Measurements from ENCODE around the gene TMUB1. TPM values are rescaled to one million over a fixed set of nuclear protein-coding genes. Genes with fewer than 3 reads are reported as not detected.

Gene TMUB1
- total RNA-seq, 1 donor, result 18.1 TPM

GRCh38 chr7:151101621-151102396 lies 18.5 kb upstream of the TMUB1 start:
- H3K4me2 ChIP-seq (ENCODE audit: insufficient read depth, low read length), result no peak overlapping the region
- H3K9me3 ChIP-seq (ENCODE audit: low read depth, low read length), result no peaks in the 10 kb centered on the region
- H2AFZ ChIP-seq (ENCODE audit: low read length), result no peak overlapping the region
- no peaks in the 10 kb centered on the region for H3K27me3 ChIP-seq (ENCODE audit: insufficient read depth, low read length)
- H4K20me1 ChIP-seq (ENCODE audit: insufficient read depth, low read length), result peaks cover 58% of the 10 kb centered on the region
- peaks cover 5% of the 10 kb centered on the region for H3K36me3 ChIP-seq (ENCODE audit: insufficient read depth, low read length)
- H3K27ac ChIP-seq (ENCODE audit: low read depth, low read length), result no peak overlapping the region
- H3K4me3 ChIP-seq (ENCODE audit: insufficient read depth, low read length), result no peak overlapping the region
- peaks cover 74% of the 10 kb centered on the region for H3K79me2 ChIP-seq (ENCODE audit: insufficient read depth, low read length)
- H3K4me1 ChIP-seq (ENCODE audit: insufficient read depth, low read length), result peaks cover 10% of the 10 kb centered on the region
- no peak for TF ChIP-seq CTCF (IDR thresholded peaks at IDR 0.05; ENCODE audit: extremely low read depth, low read depth, low read length)
- DNase-seq (ENCODE audit: insufficient read length, low spot score, missing footprints), result peak; percentile 22

GRCh38 chr7:151100921-151101320 lies 17.6 kb upstream of the TMUB1 start:
- H3K4me2 ChIP-seq (ENCODE audit: insufficient read depth, low read length), result no peak overlapping the region
- TF ChIP-seq CTCF (IDR thresholded peaks at IDR 0.05; ENCODE audit: extremely low read depth, low read depth, low read length), result no peak
- peaks cover 75% of the 10 kb centered on the region for H3K79me2 ChIP-seq (ENCODE audit: insufficient read depth, low read length)
- no peak overlapping the region for H2AFZ ChIP-seq (ENCODE audit: low read length)
- peaks cover 5% of the 10 kb centered on the region for H3K36me3 ChIP-seq (ENCODE audit: insufficient read depth, low read length)
- no peak for DNase-seq (ENCODE audit: insufficient read length, low spot score, missing footprints)
- H3K27me3 ChIP-seq (ENCODE audit: insufficient read depth, low read length), result no peaks in the 10 kb centered on the region
- H4K20me1 ChIP-seq (ENCODE audit: insufficient read depth, low read length), result peaks cover 62% of the 10 kb centered on the region
- H3K4me3 ChIP-seq (ENCODE audit: insufficient read depth, low read length), result no peak overlapping the region
- H3K4me1 ChIP-seq (ENCODE audit: insufficient read depth, low read length), result peaks cover 10% of the 10 kb centered on the region
- H3K9me3 ChIP-seq (ENCODE audit: low read depth, low read length), result no peaks in the 10 kb centered on the region
- no peak overlapping the region for H3K27ac ChIP-seq (ENCODE audit: low read depth, low read length)

GRCh38 chr7:151099486-151100211 lies 16.4 kb upstream of the TMUB1 start:
- peak; percentile 62 for DNase-seq (ENCODE audit: insufficient read length, low spot score, missing footprints)
- H3K4me1 ChIP-seq (ENCODE audit: insufficient read depth, low read length), result peaks cover 1% of the 10 kb centered on the region
- no peaks in the 10 kb centered on the region for H3K9me3 ChIP-seq (ENCODE audit: low read depth, low read length)
- H4K20me1 ChIP-seq (ENCODE audit: insufficient read depth, low read length), result peaks cover 69% of the 10 kb centered on the region
- peaks cover 86% of the 10 kb centered on the region for H3K79me2 ChIP-seq (ENCODE audit: insufficient read depth, low read length)
- no peak overlapping the region for H2AFZ ChIP-seq (ENCODE audit: low read length)
- TF ChIP-seq CTCF (IDR thresholded peaks at IDR 0.05; ENCODE audit: extremely low read depth, low read depth, low read length), result no peak
- no peak overlapping the region for H3K4me3 ChIP-seq (ENCODE audit: insufficient read depth, low read length)
- H3K4me2 ChIP-seq (ENCODE audit: insufficient read depth, low read length), result no peak overlapping the region
- H3K27ac ChIP-seq (ENCODE audit: low read depth, low read length), result no peak overlapping the region
- H3K36me3 ChIP-seq (ENCODE audit: insufficient read depth, low read length), result peaks cover 5% of the 10 kb centered on the region
- no peaks in the 10 kb centered on the region for H3K27me3 ChIP-seq (ENCODE audit: insufficient read depth, low read length)

GRCh38 chr7:151095828-151096475 lies 12.7 kb upstream of the TMUB1 start:
- H3K4me1 ChIP-seq (ENCODE audit: insufficient read depth, low read length), result no peaks in the 10 kb centered on the region
- peaks cover 78% of the 10 kb centered on the region for H4K20me1 ChIP-seq (ENCODE audit: insufficient read depth, low read length)
- H3K4me3 ChIP-seq (ENCODE audit: insufficient read depth, low read length), result no peak overlapping the region
- H3K4me2 ChIP-seq (ENCODE audit: insufficient read depth, low read length), result no peak overlapping the region
- no peak for TF ChIP-seq CTCF (IDR thresholded peaks at IDR 0.05; ENCODE audit: extremely low read depth, low read depth, low read length)
- peaks cover 7% of the 10 kb centered on the region for H3K36me3 ChIP-seq (ENCODE audit: insufficient read depth, low read length)
- no peaks in the 10 kb centered on the region for H3K9me3 ChIP-seq (ENCODE audit: low read depth, low read length)
- peak; percentile 76 for DNase-seq (ENCODE audit: insufficient read length, low spot score, missing footprints)
- no peak overlapping the region for H3K27ac ChIP-seq (ENCODE audit: low read depth, low read length)
- H3K79me2 ChIP-seq (ENCODE audit: insufficient read depth, low read length), result peaks cover 92% of the 10 kb centered on the region
- no peaks in the 10 kb centered on the region for H3K27me3 ChIP-seq (ENCODE audit: insufficient read depth, low read length)
- no peak overlapping the region for H2AFZ ChIP-seq (ENCODE audit: low read length)
